HCT116 (cell line): Measurements from ENCODE around the gene ADGRB2. TPM values are rescaled to one million over a fixed set of nuclear protein-coding genes. Genes with fewer than 3 reads are reported as not detected.

Experiments
- ATAC-seq: fragments of 200-7000 bp; cut with Tn5 transposase; 2 replicates; pipeline ENCODE4 v1.9.1; 2020; ENCODE audit warnings: mild to moderate bottlenecking, moderate library complexity
- BruUV-seq: library from RNA; stranded (reverse); fragments of 400-500 nt; replicated peaks from 2 replicates; lab custom pipeline; 2021; lab: Mats Ljungman, UMichigan
- CTCF ChIA-PET: fragments of 300-600 bp; sonication (Branson Sonifier 250); formaldehyde crosslinking; loops from one replicate; lab custom pipeline; 2021; ENCODE audit warnings: antibody characterized with exemption; lab: Charles Lee
- POLR2A ChIA-PET: fragments of 300-600, 350-600 bp; sonication (Branson Sonifier 250); formaldehyde crosslinking; loops from one replicate; lab custom pipeline; 2021; ENCODE audit warnings: antibody characterized with exemption; lab: Charles Lee
- RAD21 ChIA-PET, 2 experiments: fragments of 300-600 bp; sonication (Branson Sonifier 250); formaldehyde crosslinking; loops; one replicate each; lab custom pipeline; 2023; ENCODE audit warnings: low total read pairs in 2 of 2; ENCODE audit not compliant: uncharacterized antibody in 2 of 2, unreplicated experiment in 2 of 2, low non-redundant PET in 1 of 2; lab: Charles Lee
- DNase-seq: peaks from one replicate; pipeline ENCODE4 v3.0.0-alpha.2; 2010; ENCODE audit warnings: low read depth, low spot score
- H2AFZ ChIP-seq: fragments of 200-600 bp; shearing (Covaris generic), sonication (generic); 2 replicates; pipeline ENCODE4 v1.6.1; 2017; ENCODE audit warnings: low read depth, mixed run types, mixed read lengths, antibody characterized with exemption, low read length; ENCODE audit not compliant: poor library complexity, severe bottlenecking
- H3K27ac ChIP-seq: 2 replicates; pipeline ENCODE4 v1.5.1; 2012; ENCODE audit warnings: low read depth, low read length
- H3K27me3 ChIP-seq: fragments of 200-600 bp; sonication (generic); 2 replicates; pipeline ENCODE4 v1.6.1; 2016; ENCODE audit warnings: mixed run types, low read length, mixed read lengths; ENCODE audit not compliant: insufficient read depth
- H3K36me3 ChIP-seq, 2 experiments: fragments of 200-500 bp in 1 of 2; fragments of 200-600 bp in 1 of 2; sonication (Bioruptor generic) in 1 of 2; sonication (generic) in 1 of 2; 2 replicates each; pipeline versions ENCODE4 v1.5.1 to v1.6.1; 2014 to 2016; ENCODE audit warnings: low read length in 2 of 2, inconsistent platforms in 1 of 2, mixed read lengths in 1 of 2, mixed run types in 1 of 2; ENCODE audit not compliant: insufficient read depth in 2 of 2, control insufficient read depth in 1 of 2
- H3K4me1 ChIP-seq, 2 experiments: fragments of 200-600 bp in 1 of 2; sonication (generic) in 1 of 2; 2 replicates each; pipeline versions ENCODE4 v1.5.1 to v1.6.1; 2012 to 2017; ENCODE audit warnings: low read length in 2 of 2, inconsistent platforms in 1 of 2, mild to moderate bottlenecking in 1 of 2, mixed read lengths in 1 of 2, mixed run types in 1 of 2, moderate library complexity in 1 of 2; ENCODE audit not compliant: insufficient read depth in 2 of 2, control insufficient read depth in 1 of 2
- H3K4me2 ChIP-seq: fragments of 200-600 bp; sonication (generic); 2 replicates; pipeline ENCODE4 v1.6.1; 2017; ENCODE audit warnings: mixed run types, low read length, mixed read lengths
- H3K4me3 ChIP-seq, 2 experiments: fragments of 200-600 bp in 1 of 2; sonication (generic) in 1 of 2; replicated peaks in 1 of 2; 2 replicates each; pipeline ENCODE4 v1.5.1; 2011 to 2016; ENCODE audit warnings: low read length in 2 of 2, control low read depth in 1 of 2, low read depth in 1 of 2, mild to moderate bottlenecking in 1 of 2, mixed read lengths in 1 of 2, mixed run types in 1 of 2
- H3K79me2 ChIP-seq: fragments of 200-600 bp; sonication (generic); 2 replicates; pipeline ENCODE4 v1.6.1; 2017; ENCODE audit warnings: mild to moderate bottlenecking, mixed run types, low read length, moderate library complexity, mixed read lengths; ENCODE audit not compliant: insufficient read depth
- H3K9ac ChIP-seq: fragments of 200-600 bp; sonication (generic); 2 replicates; pipeline ENCODE4 v1.6.1; 2016; ENCODE audit warnings: low read length, mixed read lengths
- H3K9me2 ChIP-seq: fragments of 200-600 bp; sonication (generic), shearing (Covaris generic); 2 replicates; pipeline ENCODE4 v1.6.1; 2017; ENCODE audit warnings: mixed run types, mild to moderate bottlenecking, moderate library complexity; ENCODE audit not compliant: insufficient read depth
- H3K9me3 ChIP-seq, 2 experiments: fragments of 200-500 bp in 1 of 2; fragments of 200-600 bp in 1 of 2; sonication (Bioruptor generic) in 1 of 2; sonication (generic) in 1 of 2; 2 replicates each; pipeline ENCODE4 v1.6.1; 2014 to 2017; ENCODE audit warnings: low read length in 2 of 2, mixed read lengths in 2 of 2, inconsistent platforms in 1 of 2, low read depth in 1 of 2, mild to moderate bottlenecking in 1 of 2, mixed run types in 1 of 2, moderate library complexity in 1 of 2; ENCODE audit not compliant: control insufficient read depth in 1 of 2, insufficient read depth in 1 of 2
- H4K20me1 ChIP-seq: fragments of 200-600 bp; sonication (generic), shearing (Covaris generic); 2 replicates; pipeline ENCODE4 v1.6.1; 2017; ENCODE audit warnings: mixed run types, mild to moderate bottlenecking, moderate library complexity; ENCODE audit not compliant: insufficient read depth
- EZH2 ChIP-seq: fragments of 200-600 bp; sonication (generic); IDR thresholded peaks from 2 replicates; pipeline ENCODE4 v1.6.1; 2017; ENCODE audit warnings: antibody characterized with exemption, mixed run types
- EZH2phosphoT487 ChIP-seq: fragments of 200-600 bp; IDR thresholded peaks from 2 replicates; pipeline ENCODE4 v1.6.1; 2018; ENCODE audit warnings: antibody characterized with exemption, borderline replicate concordance
- POLR2A ChIP-seq: IDR thresholded peaks from 2 replicates; pipeline ENCODE4 v1.7.0; 2011; ENCODE audit warnings: borderline replicate concordance; ENCODE audit not compliant: insufficient read depth, insufficient read length; ENCODE audit errors: extremely low read depth
- POLR2AphosphoS5 ChIP-seq: IDR thresholded peaks from 2 replicates; pipeline ENCODE4 v1.6.1; 2011; ENCODE audit warnings: mild to moderate bottlenecking, low read depth, low read length, moderate library complexity
- RAD21 ChIP-seq: IDR thresholded peaks from 2 replicates; pipeline ENCODE4 v1.6.1; 2012; ENCODE audit warnings: low read depth, mild to moderate bottlenecking
- SP1 ChIP-seq: IDR thresholded peaks from 2 replicates; pipeline ENCODE4 v1.6.1; 2012; ENCODE audit warnings: low read depth
- TCF7L2 ChIP-seq: IDR thresholded peaks from 2 replicates; pipeline ENCODE4 v1.7.0; 2011; ENCODE audit warnings: borderline replicate concordance, inconsistent platforms; ENCODE audit not compliant: insufficient read depth, insufficient read length; ENCODE audit errors: extremely low read depth
- ZFX ChIP-seq: fragments of 450-650 bp; IDR thresholded peaks from 2 replicates; pipeline ENCODE4 v1.6.1; 2017
- ZNF274 ChIP-seq: fragments of 200-500 bp; sonication (Bioruptor generic); IDR thresholded peaks from 2 replicates; pipeline ENCODE4 v1.6.1; 2014; ENCODE audit warnings: mild to moderate bottlenecking, low read depth, low read length, inconsistent platforms
- intact Hi-C: fragments of 100-400 bp; cut with micrococcal nuclease; formaldehyde crosslinking; loops from 2 replicates; pipeline ENCODE4 v1.10.0; 2022
- total RNA-seq: library from RNA; stranded (reverse); gene quantifications from one replicate; pipeline ENCODE4 v1.2.1, GENCODE V29; 2021; ENCODE audit not compliant: unreplicated experiment
- TF ChIP-seq, protein P1 (sequence below): IDR thresholded peaks from 2 replicates; pipeline ENCODE4 v1.6.1; 2012
- TF ChIP-seq, protein P2 (sequence below): IDR thresholded peaks from 2 replicates; pipeline ENCODE4 v1.6.1; 2012; ENCODE audit warnings: low read depth
- TF ChIP-seq, protein P3 (sequence below): IDR thresholded peaks from 2 replicates; pipeline ENCODE4 v1.6.1; 2012

Gene ADGRB2
- total RNA-seq, 1 experiment from 2014 or later: 10.1 TPM

DNA sequence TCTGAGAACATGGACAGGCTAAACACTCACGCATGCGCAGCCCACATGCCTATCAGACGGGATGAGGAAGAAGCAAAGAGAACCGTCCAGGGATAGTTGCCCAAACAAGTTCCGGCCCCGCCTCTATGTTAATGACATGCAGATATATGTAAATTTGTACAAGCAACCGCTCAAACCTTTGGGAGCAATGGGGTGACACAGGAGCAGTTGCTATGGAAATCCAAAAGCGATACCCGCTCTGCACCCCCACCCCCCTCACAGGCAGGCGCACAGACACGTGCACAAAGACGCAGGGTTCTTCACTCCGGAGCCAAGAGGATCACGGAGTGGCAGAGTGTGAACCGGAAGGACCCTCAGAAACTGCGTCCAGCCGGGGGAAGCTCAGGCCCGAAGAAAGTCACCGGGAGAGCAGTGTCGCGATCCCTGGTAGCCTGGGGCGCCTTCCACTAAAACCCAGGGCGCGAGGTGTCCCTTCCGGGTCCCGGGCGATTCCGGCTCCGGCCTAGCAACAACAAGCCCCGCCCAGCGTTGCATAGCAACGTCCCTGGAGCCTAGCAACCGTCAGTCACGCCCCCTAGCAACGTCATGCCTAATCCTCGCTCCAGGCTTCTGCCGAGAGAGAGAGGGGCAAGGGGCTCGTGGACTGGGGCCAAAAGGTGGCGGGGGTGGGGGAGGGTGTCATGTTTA is 24.1 kb upstream of the ADGRB2 start:
- TF ChIP-seq POLR2AphosphoS5 (peak; percentile 84), EZH2phosphoT487 (no peak)
- TF ChIP-seq, protein P1, sequence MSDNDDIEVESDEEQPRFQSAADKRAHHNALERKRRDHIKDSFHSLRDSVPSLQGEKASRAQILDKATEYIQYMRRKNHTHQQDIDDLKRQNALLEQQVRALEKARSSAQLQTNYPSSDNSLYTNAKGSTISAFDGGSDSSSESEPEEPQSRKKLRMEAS: peak; percentile 83; the same call in 1 of the 2 replicates
- TF ChIP-seq, all 23 proteins: peak for 2
- ATAC-seq (peak; percentile 81), DNase-seq (peak; percentile 82)
- Histone ChIP-seq H3K36me3 (no peaks in the 10 kb centered on the region), H3K27ac (peak overlapping the region; percentile 77), H3K4me1 (peaks cover 3 to 22% of the 10 kb centered on the region in 2 experiments; a peak in 3 of 4 replicates), H3K4me3 (peak overlapping the region; percentile 66 to 76), H3K79me2 (no peaks in the 10 kb centered on the region), H3K9ac (peak overlapping the region; percentile 77), H2AFZ (peak overlapping the region; percentile 83), H3K9me2 (no peaks in the 10 kb centered on the region), H3K9me3 (no peaks in the 10 kb centered on the region), H3K27me3 (no peaks in the 10 kb centered on the region), H4K20me1 (no peaks in the 10 kb centered on the region), H3K4me2 (peak overlapping the region; percentile 95)
- intact Hi-C loops: loop anchor here (2.0 to 10.0 kb wide), 5 partner anchors 25 to 603 kb away; no protein-coding TSS in a partner anchor
- RAD21 ChIA-PET: interaction anchor here (0.7 to 2.5 kb wide), 17 partner anchors 23 to 367 kb away, joined by 3 to 28 read pairs (median 7); partner anchors contain the start of genes ADGRB2 (in 1 of the 2), KPNA6 (in 1 of the 2) and TINAGL1 (in 1 of the 2)
- BruUV-seq: no TSS peak
- POLR2A ChIA-PET: interaction anchor here (0.8 to 1.5 kb wide), 7 partner anchors 9 to 285 kb away, joined by 3 to 8 read pairs (median 3); partner anchors contain the start of genes PEF1 and TMEM39B
- CTCF ChIA-PET: interaction anchor here (0.7 to 2.5 kb wide), 40 partner anchors 9 to 1070 kb away, joined by 3 to 105 read pairs (median 6); partner anchors contain the start of genes ADGRB2, PEF1 and SPOCD1

- BruUV-seq: TSS peak; percentile 75
- DNase-seq: no peak
- TF ChIP-seq ZNF274: no peak
- TF ChIP-seq, protein P2, sequence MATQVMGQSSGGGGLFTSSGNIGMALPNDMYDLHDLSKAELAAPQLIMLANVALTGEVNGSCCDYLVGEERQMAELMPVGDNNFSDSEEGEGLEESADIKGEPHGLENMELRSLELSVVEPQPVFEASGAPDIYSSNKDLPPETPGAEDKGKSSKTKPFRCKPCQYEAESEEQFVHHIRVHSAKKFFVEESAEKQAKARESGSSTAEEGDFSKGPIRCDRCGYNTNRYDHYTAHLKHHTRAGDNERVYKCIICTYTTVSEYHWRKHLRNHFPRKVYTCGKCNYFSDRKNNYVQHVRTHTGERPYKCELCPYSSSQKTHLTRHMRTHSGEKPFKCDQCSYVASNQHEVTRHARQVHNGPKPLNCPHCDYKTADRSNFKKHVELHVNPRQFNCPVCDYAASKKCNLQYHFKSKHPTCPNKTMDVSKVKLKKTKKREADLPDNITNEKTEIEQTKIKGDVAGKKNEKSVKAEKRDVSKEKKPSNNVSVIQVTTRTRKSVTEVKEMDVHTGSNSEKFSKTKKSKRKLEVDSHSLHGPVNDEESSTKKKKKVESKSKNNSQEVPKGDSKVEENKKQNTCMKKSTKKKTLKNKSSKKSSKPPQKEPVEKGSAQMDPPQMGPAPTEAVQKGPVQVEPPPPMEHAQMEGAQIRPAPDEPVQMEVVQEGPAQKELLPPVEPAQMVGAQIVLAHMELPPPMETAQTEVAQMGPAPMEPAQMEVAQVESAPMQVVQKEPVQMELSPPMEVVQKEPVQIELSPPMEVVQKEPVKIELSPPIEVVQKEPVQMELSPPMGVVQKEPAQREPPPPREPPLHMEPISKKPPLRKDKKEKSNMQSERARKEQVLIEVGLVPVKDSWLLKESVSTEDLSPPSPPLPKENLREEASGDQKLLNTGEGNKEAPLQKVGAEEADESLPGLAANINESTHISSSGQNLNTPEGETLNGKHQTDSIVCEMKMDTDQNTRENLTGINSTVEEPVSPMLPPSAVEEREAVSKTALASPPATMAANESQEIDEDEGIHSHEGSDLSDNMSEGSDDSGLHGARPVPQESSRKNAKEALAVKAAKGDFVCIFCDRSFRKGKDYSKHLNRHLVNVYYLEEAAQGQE: no peak
- TF ChIP-seq EZH2: no peak
- TF ChIP-seq ZFX: no peak
- TF ChIP-seq, protein P3, sequence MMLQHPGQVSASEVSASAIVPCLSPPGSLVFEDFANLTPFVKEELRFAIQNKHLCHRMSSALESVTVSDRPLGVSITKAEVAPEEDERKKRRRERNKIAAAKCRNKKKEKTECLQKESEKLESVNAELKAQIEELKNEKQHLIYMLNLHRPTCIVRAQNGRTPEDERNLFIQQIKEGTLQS: no peak
- no peak for TF ChIP-seq POLR2AphosphoS5
- no peak for TF ChIP-seq POLR2A
- TF ChIP-seq SP1: no peak
- TF ChIP-seq TCF7L2: no peak
- TF ChIP-seq RAD21: no peak
- Histone ChIP-seq H3K4me3 (peak overlapping the region; percentile 66 to 76), H3K27ac (peak overlapping the region; percentile 77), H3K9me3 (no peaks in the 10 kb centered on the region), H3K4me2 (peak overlapping the region; percentile 95), H3K9me2 (no peaks in the 10 kb centered on the region), H3K27me3 (no peaks in the 10 kb centered on the region), H3K36me3 (no peaks in the 10 kb centered on the region), H3K4me1 (peaks cover 3 to 22% of the 10 kb centered on the region in 2 experiments; a peak in 3 of 4 replicates), H4K20me1 (no peaks in the 10 kb centered on the region), H2AFZ (no peak overlapping the region), H3K79me2 (no peaks in the 10 kb centered on the region), H3K9ac (peak overlapping the region; percentile 77)
- no peak for ATAC-seq
- ChIA-PET POLR2A (interaction anchor here (1.1 kb wide), 1 partner anchor 285 kb away, joined by 3 read pairs; the partner anchor contains the start of gene TMEM39B), RAD21 (interaction anchor here in 1 of 2 experiments (2.2 to 2.5 kb wide), 2 partner anchors 123 to 176 kb away, joined by 14 to 28 read pairs; no protein-coding TSS in a partner anchor), CTCF (interaction anchor here (1.9 to 2.5 kb wide), 3 partner anchors 42 to 124 kb away, joined by 8 to 105 read pairs (median 14); no protein-coding TSS in a partner anchor)
- intact Hi-C loops: loop anchor here (2.0 to 10.0 kb wide), 5 partner anchors 25 to 603 kb away; no protein-coding TSS in a partner anchor
Observed at GRCh38 chr1:31787786-31788137, 23.6 kb upstream of the ADGRB2 start.
